Fibroblast of pulmonary artery (primary cell): ENCODE results near the gene PTPRA.

Experiments used
- DNase-seq: peaks from one replicate; pipeline ENCODE4 v3.0.0-alpha.2; 2010; ENCODE audit warnings: low read depth
- H3K4me3 ChIP-seq: replicated peaks from 2 replicates; pipeline ENCODE4 v1.5.1; 2011; ENCODE audit warnings: low read depth, mild to moderate bottlenecking, control low read depth, low read length, moderate library complexity
- CTCF ChIP-seq: IDR thresholded peaks from 2 replicates; pipeline ENCODE4 v1.5.1; 2011; ENCODE audit warnings: mild to moderate bottlenecking, control low read depth, low read length, inconsistent platforms; ENCODE audit errors: missing control alignments

The PTPRA gene

DNA sequence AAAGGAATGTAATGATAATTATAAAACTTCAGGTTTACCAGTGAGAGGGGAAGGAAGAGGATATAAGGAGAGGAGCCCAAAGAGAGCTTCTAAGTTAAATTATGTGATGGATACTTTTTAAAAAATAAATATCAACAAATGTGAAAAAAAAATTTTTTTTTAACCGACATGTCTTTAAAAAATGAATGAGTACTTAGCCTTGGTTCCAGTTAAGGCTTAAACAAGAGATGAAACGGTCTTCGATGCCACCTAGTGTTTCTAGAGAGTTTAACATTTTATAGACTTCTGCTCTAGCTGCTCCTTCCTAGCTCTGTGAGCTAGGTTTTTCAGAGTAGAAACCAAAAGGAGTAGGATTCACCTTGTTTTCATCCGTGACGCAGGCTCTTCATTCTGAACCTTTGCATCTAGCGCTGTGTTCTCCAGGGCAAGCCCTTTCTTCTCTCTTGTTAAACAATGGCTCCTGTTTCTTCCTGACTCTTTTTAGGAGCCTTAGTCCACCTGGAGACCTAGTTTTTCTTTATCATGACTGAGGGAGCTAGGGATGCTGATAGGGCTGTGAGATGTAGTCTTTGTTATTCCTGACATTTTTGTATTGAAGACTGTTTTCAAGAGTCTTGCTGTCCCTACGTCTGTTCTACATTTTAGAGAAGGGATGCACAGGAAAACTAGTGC lies 127.7 kb downstream of the PTPRA start:
- DNase-seq = peak; percentile 77
- H3K4me3 ChIP-seq = no peak overlapping the region
- TF ChIP-seq CTCF = peak; percentile 44

GRCh38 chr20:3003416-3003815 lies 130.1 kb downstream of the PTPRA start:
- H3K4me3 ChIP-seq = no peak overlapping the region
- DNase-seq = no peak
- no peak for TF ChIP-seq CTCF

DNA sequence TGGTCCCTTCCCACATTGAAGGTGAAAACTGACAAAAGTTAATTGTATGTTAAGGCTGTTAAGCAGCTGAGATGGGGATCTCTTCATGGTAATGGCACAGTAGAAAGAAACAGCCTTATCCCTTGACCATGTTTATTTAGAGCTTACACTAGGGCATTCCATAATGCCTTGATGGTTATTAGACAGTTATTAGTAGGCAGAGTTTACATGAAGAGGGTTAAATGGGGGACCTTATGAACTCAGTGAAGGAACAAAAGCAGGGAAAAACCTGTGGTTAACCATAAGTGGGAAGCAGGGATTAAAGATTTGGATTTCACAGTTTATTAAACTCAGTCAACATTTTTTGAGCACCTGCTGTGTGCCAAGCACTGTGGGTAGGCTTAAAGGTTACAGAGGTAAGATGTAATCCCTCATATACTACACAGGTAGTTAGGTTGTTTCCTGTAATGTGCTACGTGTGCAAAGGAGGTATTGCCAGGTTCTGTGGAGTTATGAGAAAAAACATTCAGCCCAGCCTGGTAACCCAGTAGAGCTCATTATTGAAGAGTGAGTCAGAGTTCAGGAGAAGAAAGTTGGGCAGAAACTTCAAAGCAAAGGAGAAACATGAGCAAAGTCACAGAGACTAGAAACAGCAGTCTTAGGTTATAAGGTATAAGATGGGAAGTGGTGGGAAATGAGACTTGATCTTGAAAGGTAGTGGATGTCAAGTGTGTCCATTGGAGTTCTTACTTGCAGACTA lies 137.9 kb downstream of the PTPRA start:
- TF ChIP-seq CTCF = no peak
- peak; percentile 36 for DNase-seq
- H3K4me3 ChIP-seq = no peak overlapping the region

- no peak for TF ChIP-seq CTCF
- DNase-seq = no peak
- no peak overlapping the region for H3K4me3 ChIP-seq
Measured at GRCh38 chr20:3011752-3012151, 138.5 kb downstream of the PTPRA start.

DNA sequence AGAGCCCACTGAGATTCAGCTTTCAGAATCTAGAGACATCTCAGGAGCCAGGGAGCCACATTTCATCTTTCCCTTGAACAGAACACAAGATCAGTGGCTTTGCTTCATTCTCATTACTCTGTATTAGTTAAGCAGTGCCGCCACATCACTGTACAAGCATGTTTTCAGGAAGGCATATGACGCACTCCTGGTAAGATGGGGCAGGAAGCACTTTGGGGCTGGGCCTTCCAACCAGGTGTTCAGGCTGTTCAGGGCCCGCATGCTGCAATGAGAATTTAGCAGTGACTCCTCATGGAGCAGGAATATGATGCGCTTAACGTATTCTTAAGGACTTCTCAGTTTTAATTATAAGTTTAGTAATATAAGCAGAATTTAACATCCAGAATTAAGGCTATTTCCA lies 140.5 kb downstream of the PTPRA start:
- no peak for TF ChIP-seq CTCF
- no peak for DNase-seq
- no peak overlapping the region for H3K4me3 ChIP-seq

- no peak for TF ChIP-seq CTCF
- no peak for DNase-seq
- no peak overlapping the region for H3K4me3 ChIP-seq
Measured at GRCh38 chr20:3014179-3014578, 140.9 kb downstream of the PTPRA start.
